ENCODE data around the gene TOLLIP.

The TOLLIP gene

GRCh38 chr11:1234771-1235305, 74.6 kb downstream of the TOLLIP start:
- no peak for TF ChIP-seq MAX (IDR thresholded peaks at IDR 0.05; ENCODE audit: low read depth, low read length)
- no peak for TF ChIP-seq CTCF (IDR thresholded peaks at IDR 0.05; ENCODE audit: low read depth, low read length)
- no peak for TF ChIP-seq POLR2A (IDR thresholded peaks at IDR 0.05; ENCODE audit: extremely low read depth, insufficient read length)
- TF ChIP-seq MYC (IDR thresholded peaks at IDR 0.05; ENCODE audit: low read depth, low read length) = no peak
- DNase-seq (ENCODE audit: low read depth) = no peak
- no peak overlapping the region for H3K4me3 ChIP-seq (ENCODE audit: low read depth, low read length)

- no peak for DNase-seq (ENCODE audit: low read depth)
- no peak for TF ChIP-seq POLR2A (IDR thresholded peaks at IDR 0.05; ENCODE audit: extremely low read depth, insufficient read length)
- no peak for TF ChIP-seq MYC (IDR thresholded peaks at IDR 0.05; ENCODE audit: low read depth, low read length)
- no peak for TF ChIP-seq CTCF (IDR thresholded peaks at IDR 0.05; ENCODE audit: low read depth, low read length)
- TF ChIP-seq MAX (IDR thresholded peaks at IDR 0.05; ENCODE audit: low read depth, low read length) = no peak
- H3K4me3 ChIP-seq (ENCODE audit: low read depth, low read length) = no peak overlapping the region
Measured at GRCh38 chr11:1234054-1234720, 75.2 kb downstream of the TOLLIP start.

- no peak for DNase-seq (ENCODE audit: low read depth)
- TF ChIP-seq CTCF (IDR thresholded peaks at IDR 0.05; ENCODE audit: low read depth, low read length) (no peak), MAX (IDR thresholded peaks at IDR 0.05; ENCODE audit: low read depth, low read length) (no peak), MYC (IDR thresholded peaks at IDR 0.05; ENCODE audit: low read depth, low read length) (no peak), POLR2A (IDR thresholded peaks at IDR 0.05; ENCODE audit: extremely low read depth, insufficient read length) (no peak)
- H3K4me3 ChIP-seq (ENCODE audit: low read depth, low read length) = no peak overlapping the region
Measured at GRCh38 chr11:1233351-1234053, 75.9 kb downstream of the TOLLIP start.

- no peak for DNase-seq (ENCODE audit: low read depth)
- no peak overlapping the region for H3K4me3 ChIP-seq (ENCODE audit: low read depth, low read length)
- TF ChIP-seq MYC (IDR thresholded peaks at IDR 0.05; ENCODE audit: low read depth, low read length) (no peak), POLR2A (IDR thresholded peaks at IDR 0.05; ENCODE audit: extremely low read depth, insufficient read length) (no peak), MAX (IDR thresholded peaks at IDR 0.05; ENCODE audit: low read depth, low read length) (no peak), CTCF (IDR thresholded peaks at IDR 0.05; ENCODE audit: low read depth, low read length) (no peak)
Measured at GRCh38 chr11:1232883-1233321, 76.5 kb downstream of the TOLLIP start.

- no peak for DNase-seq (ENCODE audit: low read depth)
- no peak overlapping the region for H3K4me3 ChIP-seq (ENCODE audit: low read depth, low read length)
- no peak for TF ChIP-seq CTCF (IDR thresholded peaks at IDR 0.05; ENCODE audit: low read depth, low read length)
- TF ChIP-seq MYC (IDR thresholded peaks at IDR 0.05; ENCODE audit: low read depth, low read length) = no peak
Measured at GRCh38 chr11:1232021-1232882, 77.2 kb downstream of the TOLLIP start.
